ENCODE measurements around the gene JAKMIP1.

GRCh38 chr4:6095897-6096296, 104.5 kb downstream of the JAKMIP1 start:
- no peak for TF ChIP-seq CTCF (IDR thresholded peaks at IDR 0.05)
- TF ChIP-seq POLR2A (IDR thresholded peaks at IDR 0.05): no peak
